Activated CD4-positive, CD25-positive, alpha-beta regulatory T cell treated with anti-CD3 and anti-CD28 coated beads, Interleukin-2, amount 50 U/mL, for 72 hours (primary cell): ENCODE data around the gene ACBD3.
A peak's percentile ranks its signal among the peaks of the same experiment; 100 is the strongest.

Experiments used
- DNase-seq: peaks from one replicate; pipeline ENCODE4 v3.0.0; 2021

The ACBD3 gene

GRCh38 chr1:226110249-226111097, 76.1 kb downstream of the ACBD3 start:
- DNase-seq = peak; percentile 76

GRCh38 chr1:226109829-226110248, 76.7 kb downstream of the ACBD3 start:
- peak; percentile 74 for DNase-seq

- DNase-seq = no peak
Measured at GRCh38 chr1:226108935-226109828, 77.4 kb downstream of the ACBD3 start.

- no peak for DNase-seq
Measured at GRCh38 chr1:226107471-226108460, 78.8 kb downstream of the ACBD3 start.

- no peak for DNase-seq
Measured at GRCh38 chr1:226104671-226105121, 81.8 kb downstream of the ACBD3 start.

GRCh38 chr1:226100436-226101391, 85.8 kb downstream of the ACBD3 start:
- DNase-seq = no peak

GRCh38 chr1:226098870-226099835, 87.4 kb downstream of the ACBD3 start:
- no peak for DNase-seq

GRCh38 chr1:226097866-226098625, 88.5 kb downstream of the ACBD3 start:
- DNase-seq = no peak

- DNase-seq = no peak
Measured at GRCh38 chr1:226095286-226095685, 91.3 kb downstream of the ACBD3 start.
